ENCODE measurements around the gene POU3F3.

POU3F3 gene

GRCh38 chr2:104840156-104840555, 13.8 kb upstream of the POU3F3 start:
- TF ChIP-seq CTCF (IDR thresholded peaks at IDR 0.05; ENCODE audit: low read depth, low read length, poor library complexity, severe bottlenecking) = no peak
- TF ChIP-seq EZH2phosphoT487 (IDR thresholded peaks at IDR 0.05; ENCODE audit: borderline replicate concordance, low read length) = no peak
- Histone ChIP-seq H3K9me3 (ENCODE audit: control insufficient read depth, insufficient read depth, low read length) (peaks cover 7% of the 10 kb centered on the region; the same call in 1 of the 2 replicates), H3K9me2 (replicated peaks; ENCODE audit: control insufficient read depth, low read length) (no peaks in the 10 kb centered on the region), H3K36me3 (ENCODE audit: control insufficient read depth, low read length) (no peaks in the 10 kb centered on the region), H3K4me2 (ENCODE audit: low read length) (no peak overlapping the region), H3K79me2 (ENCODE audit: control insufficient read depth, low read length) (no peaks in the 10 kb centered on the region), H3F3A (ENCODE audit: control insufficient read depth, insufficient read depth) (no peaks in the 10 kb centered on the region), H4K20me1 (ENCODE audit: control insufficient read depth, insufficient read depth, low read depth, low read length) (no peaks in the 10 kb centered on the region), H3K27ac (ENCODE audit: low read depth, low read length) (no peak overlapping the region), H3K4me3 (ENCODE audit: low read length) (no peak overlapping the region), H3K27me3 (ENCODE audit: control insufficient read depth, low read length) (no peaks in the 10 kb centered on the region), H3K4me1 (ENCODE audit: control insufficient read depth, low read length) (no peaks in the 10 kb centered on the region)

- Histone ChIP-seq H3K27me3 (ENCODE audit: control insufficient read depth, low read length) (peaks cover 4% of the 10 kb centered on the region), H3K4me2 (ENCODE audit: low read length) (no peak overlapping the region), H4K20me1 (ENCODE audit: control insufficient read depth, insufficient read depth, low read depth, low read length) (no peaks in the 10 kb centered on the region), H3K79me2 (ENCODE audit: control insufficient read depth, low read length) (no peaks in the 10 kb centered on the region), H3K4me1 (ENCODE audit: control insufficient read depth, low read length) (no peaks in the 10 kb centered on the region), H3K9me3 (ENCODE audit: control insufficient read depth, insufficient read depth, low read length) (peaks cover 7% of the 10 kb centered on the region; the same call in 1 of the 2 replicates), H3F3A (ENCODE audit: control insufficient read depth, insufficient read depth) (no peaks in the 10 kb centered on the region), H3K9me2 (replicated peaks; ENCODE audit: control insufficient read depth, low read length) (no peaks in the 10 kb centered on the region), H3K4me3 (ENCODE audit: low read length) (no peak overlapping the region), H3K36me3 (ENCODE audit: control insufficient read depth, low read length) (no peaks in the 10 kb centered on the region), H3K27ac (ENCODE audit: low read depth, low read length) (no peak overlapping the region)
- no peak for TF ChIP-seq EZH2phosphoT487 (IDR thresholded peaks at IDR 0.05; ENCODE audit: borderline replicate concordance, low read length)
- TF ChIP-seq CTCF (IDR thresholded peaks at IDR 0.05; ENCODE audit: low read depth, low read length, poor library complexity, severe bottlenecking) = no peak
These were observed 12.9 kb upstream of the POU3F3 start for GRCh38 chr2:104840893-104841585.

GRCh38 chr2:104841744-104842143, 12.2 kb upstream of the POU3F3 start:
- Histone ChIP-seq H3K4me2 (ENCODE audit: low read length) (no peak overlapping the region), H3K79me2 (ENCODE audit: control insufficient read depth, low read length) (no peaks in the 10 kb centered on the region), H3K27me3 (ENCODE audit: control insufficient read depth, low read length) (peaks cover 7% of the 10 kb centered on the region)

More at GRCh38 chr2:104841744-104842143, 12.2 kb upstream of the POU3F3 start:
- H3F3A ChIP-seq (ENCODE audit: control insufficient read depth, insufficient read depth) = no peaks in the 10 kb centered on the region
- H3K9me2 ChIP-seq (replicated peaks; ENCODE audit: control insufficient read depth, low read length) = no peaks in the 10 kb centered on the region
- peaks cover 7% of the 10 kb centered on the region; the same call in 1 of the 2 replicates for H3K9me3 ChIP-seq (ENCODE audit: control insufficient read depth, insufficient read depth, low read length)
- H3K4me1 ChIP-seq (ENCODE audit: control insufficient read depth, low read length) = no peaks in the 10 kb centered on the region
- H3K4me3 ChIP-seq (ENCODE audit: low read length) = no peak overlapping the region
- TF ChIP-seq CTCF (IDR thresholded peaks at IDR 0.05; ENCODE audit: low read depth, low read length, poor library complexity, severe bottlenecking) = no peak
- no peaks in the 10 kb centered on the region for H3K36me3 ChIP-seq (ENCODE audit: control insufficient read depth, low read length)
- H3K27ac ChIP-seq (ENCODE audit: low read depth, low read length) = no peak overlapping the region
- H4K20me1 ChIP-seq (ENCODE audit: control insufficient read depth, insufficient read depth, low read depth, low read length) = no peaks in the 10 kb centered on the region
